ENCODE results near the gene VSIG2. TPM values are rescaled to one million over a fixed set of nuclear protein-coding genes. Genes with fewer than 3 reads are reported as not detected.

VSIG2 gene
- total and polyA plus RNA-seq, 10 of the 15 experiments (the other 5 are each of a cell fraction or from before 2014, with no cell fraction given), result 0.13 to 0.31 (median 0.15) TPM; not detected in 5

DNA sequence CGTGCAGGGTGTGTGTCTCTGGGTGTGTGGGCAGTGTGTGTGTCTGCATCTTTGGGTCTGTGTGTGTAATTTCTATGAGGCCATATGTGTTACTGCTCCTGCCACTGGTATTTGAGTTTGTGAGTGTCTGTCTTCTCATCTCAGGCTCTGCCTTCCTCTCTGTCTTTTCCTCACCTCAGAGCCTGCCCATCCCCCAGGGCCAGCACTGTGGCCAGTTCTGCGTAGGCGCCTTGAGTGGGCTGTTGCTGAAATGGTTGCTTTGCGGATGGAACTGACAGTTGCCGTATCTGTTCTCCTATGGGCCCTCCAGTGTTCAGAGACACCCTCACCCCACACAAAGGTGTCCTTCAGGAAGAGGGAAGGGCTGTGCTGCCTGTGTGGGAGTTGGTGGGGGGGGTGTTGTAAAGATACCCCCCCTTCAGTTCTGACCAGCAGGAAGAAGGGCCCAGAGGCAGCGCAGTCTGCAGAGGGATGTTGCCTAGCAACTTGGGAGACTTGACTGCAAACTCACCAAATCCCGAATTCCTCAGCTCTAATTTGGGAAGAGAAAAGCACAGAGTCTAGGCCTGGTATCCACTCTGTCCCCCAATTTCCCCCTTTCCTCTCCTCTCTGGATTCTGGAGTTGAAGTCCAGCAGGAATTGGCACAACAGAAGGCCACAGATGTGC lies 14.3 kb downstream of the VSIG2 start:
- Histone ChIP-seq H3K9me3 (replicated peaks; ENCODE audit: control insufficient read depth, insufficient read depth, low read length) (no peaks in the 10 kb centered on the region), H3K4me1 (ENCODE audit: control insufficient read depth, insufficient read depth, low read length) (peaks cover 10% of the 10 kb centered on the region), H3K36me3 (ENCODE audit: control insufficient read depth in 2 of 2, insufficient read depth in 2 of 2, low read length in 1 of 2) (no peaks in the 10 kb centered on the region), H2AFZ (ENCODE audit: control insufficient read depth, low read depth, low read length) (no peak overlapping the region), H3K27me3 (replicated peaks in 1 of 2; ENCODE audit: control insufficient read depth in 2 of 2, insufficient read depth in 2 of 2, low read length in 1 of 2) (peaks cover 2 to 3% of the 10 kb centered on the region in 2 experiments; a peak in 1 of 4 replicates), H3K79me2 (ENCODE audit: control insufficient read depth, insufficient read depth, low read length) (no peaks in the 10 kb centered on the region), H3K27ac (ENCODE audit: control insufficient read depth, insufficient read depth) (no peak overlapping the region), H3K4me3 (no peak overlapping the region), H4K20me1 (ENCODE audit: control insufficient read depth, insufficient read depth) (no peaks in the 10 kb centered on the region), H3K4me2 (ENCODE audit: control insufficient read depth, insufficient read depth) (no peak overlapping the region), H3K9ac (ENCODE audit: control insufficient read depth, insufficient read depth, low read length) (no peak overlapping the region)
- CTCF ChIA-PET, result interaction anchor here (1.0 to 1.7 kb wide), 3 partner anchors 8 to 64 kb away, joined by 3 to 8 read pairs (median 5); partner anchors contain the start of genes SIAE and SPA17
- FAIRE-seq (no peak), DNase-seq (ENCODE audit: low read depth, low spot score) (no peak), ATAC-seq (no peak)
- POLR2A ChIA-PET, result interaction anchor here (0.9 kb wide), 1 partner anchor 9 kb away, joined by 3 read pairs; no protein-coding TSS in a partner anchor
- TF ChIP-seq SUPT20H (IDR thresholded peaks at IDR 0.05; ENCODE audit: borderline replicate concordance, control insufficient read depth, low read depth, low read length) (no peak), TARDBP (IDR thresholded peaks at IDR 0.05; ENCODE audit: borderline replicate concordance) (no peak), HDAC2 (IDR thresholded peaks at IDR 0.05) (no peak), CHD4 (IDR thresholded peaks at IDR 0.05) (no peak), IKZF2 (IDR thresholded peaks at IDR 0.05) (no peak), SPI1 (IDR thresholded peaks at IDR 0.05; ENCODE audit: borderline replicate concordance, insufficient read depth, low read depth, low read length) (no peak), NRF1 (conservative IDR thresholded peaks at IDR 0.05; ENCODE audit: low read depth, low read length) (no peak), JUNB (IDR thresholded peaks at IDR 0.05) (no peak), MTA3 (IDR thresholded peaks at IDR 0.05; ENCODE audit: borderline replicate concordance, low read length) (no peak), CEBPB (IDR thresholded peaks at IDR 0.05; ENCODE audit: borderline replicate concordance in 1 of 2, low read depth in 2 of 2, low read length in 2 of 2) (no peak), EP300 (IDR thresholded peaks at IDR 0.05; ENCODE audit: borderline replicate concordance in 1 of 2, control insufficient read depth in 1 of 2, low read depth in 2 of 2, low read length in 2 of 2) (no peak), POLR2AphosphoS5 (IDR thresholded peaks at IDR 0.05; ENCODE audit: low read length) (no peak), BACH1 (IDR thresholded peaks at IDR 0.05; ENCODE audit: borderline replicate concordance) (no peak), YBX1 (IDR thresholded peaks at IDR 0.05) (no peak)
- TF ChIP-seq, protein P1, sequence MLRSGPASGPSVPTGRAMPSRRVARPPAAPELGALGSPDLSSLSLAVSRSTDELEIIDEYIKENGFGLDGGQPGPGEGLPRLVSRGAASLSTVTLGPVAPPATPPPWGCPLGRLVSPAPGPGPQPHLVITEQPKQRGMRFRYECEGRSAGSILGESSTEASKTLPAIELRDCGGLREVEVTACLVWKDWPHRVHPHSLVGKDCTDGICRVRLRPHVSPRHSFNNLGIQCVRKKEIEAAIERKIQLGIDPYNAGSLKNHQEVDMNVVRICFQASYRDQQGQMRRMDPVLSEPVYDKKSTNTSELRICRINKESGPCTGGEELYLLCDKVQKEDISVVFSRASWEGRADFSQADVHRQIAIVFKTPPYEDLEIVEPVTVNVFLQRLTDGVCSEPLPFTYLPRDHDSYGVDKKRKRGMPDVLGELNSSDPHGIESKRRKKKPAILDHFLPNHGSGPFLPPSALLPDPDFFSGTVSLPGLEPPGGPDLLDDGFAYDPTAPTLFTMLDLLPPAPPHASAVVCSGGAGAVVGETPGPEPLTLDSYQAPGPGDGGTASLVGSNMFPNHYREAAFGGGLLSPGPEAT (IDR thresholded peaks at IDR 0.05; ENCODE audit: low read depth), result no peak
- RAD21 ChIA-PET (ENCODE audit: unreplicated experiment), result interaction anchor here (1.0 kb wide), 1 partner anchor 67 kb away, joined by 3 read pairs; no protein-coding TSS in a partner anchor
- BruUV-seq (replicated peaks), result no TSS peak
- intact Hi-C loops (cut with micrococcal nuclease; ENCODE audit: unreplicated experiment), result no loop called here
- WGBS (ENCODE audit: insufficient coverage, insufficient replicate concordance, low lambda C conversion rate, missing lambda C conversion rate), result 50% methylated on average over 7 of the region's 7 CpGs
- SMC1A ChIA-PET (ENCODE audit: uncharacterized antibody, unreplicated experiment), result interaction anchor here (1.1 kb wide), 1 partner anchor 26 kb away, joined by 3 read pairs; no protein-coding TSS in a partner anchor
- in situ Hi-C loops (cut with MboI), result no loop called here
